ENCODE results near the gene SBNO2. TPM values are rescaled to one million over a fixed set of nuclear protein-coding genes. Genes with fewer than 3 reads are reported as not detected.

Gene SBNO2
- polyA plus RNA-seq, 12 donors = 7.4 to 33.2 (median 10.2) TPM; not detected in 1

GRCh38 chr19:1063030-1063908 is 110.8 kb downstream of the SBNO2 start:
- no peak for DNase-seq

DNA sequence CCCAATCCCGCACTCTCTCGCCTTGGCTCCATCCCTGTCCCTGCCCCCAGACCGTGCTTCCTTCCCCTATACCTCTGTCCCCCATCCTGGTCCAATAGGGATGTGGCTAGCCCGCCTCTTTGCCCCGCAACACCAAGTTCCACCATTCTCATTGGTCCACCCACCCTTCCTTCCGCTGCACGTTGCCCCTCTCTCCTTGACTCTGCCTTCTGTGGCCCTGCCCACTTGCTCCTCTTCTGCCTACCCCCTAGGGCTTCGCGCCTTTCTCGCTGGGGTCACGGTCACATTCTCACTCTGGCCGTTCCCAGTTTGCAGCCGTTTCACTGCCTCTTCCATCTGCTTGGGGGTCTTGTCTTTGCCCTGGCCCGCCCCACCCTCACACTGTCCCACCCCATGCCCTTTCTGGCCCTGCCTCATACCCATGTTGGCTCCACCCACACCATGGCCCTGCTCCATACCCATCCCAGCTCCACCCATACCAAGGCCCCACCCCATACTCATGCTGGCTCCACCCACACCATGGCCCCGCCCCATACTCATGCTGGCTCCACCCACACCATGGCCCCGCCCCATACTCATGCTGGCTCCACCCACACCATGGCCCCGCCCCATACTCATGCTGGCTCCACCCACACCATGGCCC is 111.6 kb downstream of the SBNO2 start:
- DNase-seq = no peak

- DNase-seq = no peak
These were observed 112.1 kb downstream of the SBNO2 start for GRCh38 chr19:1061987-1062386.

DNA sequence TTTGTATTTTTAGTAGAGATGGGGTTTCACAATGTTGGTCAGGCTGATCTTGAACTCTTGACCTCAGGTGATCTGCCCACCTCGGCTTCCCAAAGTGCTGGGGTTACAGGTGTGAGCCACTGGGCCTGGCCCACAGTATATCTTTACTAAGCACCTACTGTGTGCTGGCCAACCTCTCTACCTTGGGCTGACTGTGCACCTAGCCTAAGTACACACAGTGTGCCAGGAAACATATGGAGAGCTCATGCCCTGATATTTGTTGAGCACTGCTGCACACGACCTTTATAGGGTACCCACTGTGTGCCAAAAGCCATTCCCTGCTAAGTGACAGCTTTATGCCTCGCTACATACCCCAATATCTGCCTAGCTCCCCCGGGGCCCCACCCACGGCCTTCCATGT is 113.4 kb downstream of the SBNO2 start:
- no peak for DNase-seq

GRCh38 chr19:1058112-1058511 is 116.0 kb downstream of the SBNO2 start:
- no peak for DNase-seq

Other genes starting within 250 kb of the SBNO2 start
- 100 to 1,000 TPM in 1 of 12 donors, 10 to 100 TPM in 6, 1 to 10 TPM in 5; 7.5 to 100 (median 10.3) TPM for gene ARID3A, start 248.2 kb downstream of the SBNO2 start, polyA plus RNA-seq (ENCODE audit: insufficient read length in 12 of 12)
- 10 to 100 TPM in 11 of 12 donors, not detected in 1; 18.9 to 38.0 (median 20.3) TPM for gene WDR18, start 189.9 kb downstream of the SBNO2 start, polyA plus RNA-seq (ENCODE audit: insufficient read length in 12 of 12)
- gene GRIN3B, start 173.8 kb downstream of the SBNO2 start, polyA plus RNA-seq (ENCODE audit: insufficient read length in 12 of 12) = under 1 TPM in 10 of 12 donors, not detected in 2; 0.05 to 0.25 (median 0.14) TPM
- gene TMEM259, start 153.1 kb downstream of the SBNO2 start, polyA plus RNA-seq (ENCODE audit: insufficient read length in 12 of 12) = 100 to 1,000 TPM in 2 of 12 donors, 10 to 100 TPM in 9, not detected in 1; 56.1 to 123 (median 70.5) TPM
- gene RNU6-2, start 152.7 kb downstream of the SBNO2 start, polyA plus RNA-seq (ENCODE audit: insufficient read length in 12 of 12) = not detected
- 10 to 100 TPM in 11 of 12 donors, not detected in 1; 36.3 to 89.8 (median 46.7) TPM for gene CNN2, start 147.7 kb downstream of the SBNO2 start, polyA plus RNA-seq (ENCODE audit: insufficient read length in 12 of 12)
- gene ABCA7, start 134.2 kb downstream of the SBNO2 start, polyA plus RNA-seq (ENCODE audit: insufficient read length in 12 of 12) = 10 to 100 TPM in 9 of 12 donors, 1 to 10 TPM in 2, not detected in 1; 7.1 to 23.7 (median 18.2) TPM
- 10 to 100 TPM in 3 of 12 donors, 1 to 10 TPM in 8, not detected in 1; 6.0 to 26.0 (median 8.1) TPM for gene ARHGAP45, start 107.1 kb downstream of the SBNO2 start, polyA plus RNA-seq (ENCODE audit: insufficient read length in 12 of 12)
- gene POLR2E, start 78.9 kb downstream of the SBNO2 start, polyA plus RNA-seq (ENCODE audit: insufficient read length in 12 of 12) = 100 to 1,000 TPM in 8 of 12 donors, 10 to 100 TPM in 3, not detected in 1; 79.7 to 135 (median 108) TPM
- gene GPX4, start 70.3 kb downstream of the SBNO2 start, polyA plus RNA-seq (ENCODE audit: insufficient read length in 12 of 12) = 100 to 1,000 TPM in 11 of 12 donors, not detected in 1; 122 to 187 (median 142) TPM
- gene STK11, start 31.5 kb upstream of the SBNO2 start, polyA plus RNA-seq (ENCODE audit: insufficient read length in 12 of 12) = 10 to 100 TPM in 11 of 12 donors, not detected in 1; 35.8 to 56.1 (median 44.3) TPM
- gene CBARP, start 63.7 kb upstream of the SBNO2 start, polyA plus RNA-seq (ENCODE audit: insufficient read length in 12 of 12) = 1 to 10 TPM in 7 of 12 donors, under 1 TPM in 3, not detected in 2; 0.65 to 2.2 (median 1.1) TPM
- gene ATP5F1D, start 67.5 kb upstream of the SBNO2 start, polyA plus RNA-seq (ENCODE audit: insufficient read length in 12 of 12) = 100 to 1,000 TPM in 10 of 12 donors, 10 to 100 TPM in 1, not detected in 1; 94.6 to 231 (median 136) TPM
- gene MIDN, start 74.3 kb upstream of the SBNO2 start, polyA plus RNA-seq (ENCODE audit: insufficient read length in 12 of 12) = 100 to 1,000 TPM in 1 of 12 donors, 10 to 100 TPM in 11; 22.4 to 149 (median 30.9) TPM
- 100 to 1,000 TPM; 391 to 559 (median 467) TPM for gene CIRBP, start 95.1 kb upstream of the SBNO2 start, polyA plus RNA-seq (ENCODE audit: insufficient read length in 12 of 12)
- 10 to 100 TPM in 9 of 12 donors, 1 to 10 TPM in 1, not detected in 2; 9.4 to 17.0 (median 12.6) TPM for gene FAM174C, start 101.3 kb upstream of the SBNO2 start, polyA plus RNA-seq (ENCODE audit: insufficient read length in 12 of 12)
- 10 to 100 TPM in 1 of 12 donors, 1 to 10 TPM in 6, under 1 TPM in 4, not detected in 1; 0.33 to 12.8 (median 1.5) TPM for gene EFNA2, start 111.6 kb upstream of the SBNO2 start, polyA plus RNA-seq (ENCODE audit: insufficient read length in 12 of 12)
- gene NDUFS7, start 209.6 kb upstream of the SBNO2 start, polyA plus RNA-seq (ENCODE audit: insufficient read length in 12 of 12) = 10 to 100 TPM in 11 of 12 donors, not detected in 1; 44.5 to 91.2 (median 61.1) TPM
- gene GAMT, start 227.3 kb upstream of the SBNO2 start, polyA plus RNA-seq (ENCODE audit: insufficient read length in 12 of 12) = 100 to 1,000 TPM in 10 of 12 donors, 10 to 100 TPM in 1, not detected in 1; 83.4 to 279 (median 178) TPM
- gene DAZAP1, start 233.3 kb upstream of the SBNO2 start, polyA plus RNA-seq (ENCODE audit: insufficient read length in 12 of 12) = 100 to 1,000 TPM in 1 of 12 donors, 10 to 100 TPM in 10, not detected in 1; 53.6 to 125 (median 62.2) TPM

Data from muscle of arm (tissue), 12 donors.